CD14-positive monocyte (primary cell): ENCODE data around the gene POLG2. TPM values are rescaled to one million over a fixed set of nuclear protein-coding genes. Genes with fewer than 3 reads are reported as not detected.
A peak's percentile ranks its signal among the peaks of the same experiment; 100 is the strongest.

Experiments used
- DNase-seq, 3 donors: peaks; one replicate each; pipeline ENCODE4 v3.0.0-alpha.2; 2011 to 2022
- H2AFZ ChIP-seq: 2 replicates; pipeline ENCODE4 v1.6.0; 2012; ENCODE audit warnings: mild to moderate bottlenecking, low read depth, low read length, inconsistent platforms; ENCODE audit not compliant: insufficient read depth, poor library complexity, severe bottlenecking
- H3K27ac ChIP-seq, 2 donors: 1 replicate in 1 of 2; 2 replicates in 1 of 2; pipeline ENCODE4 v1.5.1; 2012 to 2013; ENCODE audit warnings: low read length in 2 of 2, control low read depth in 1 of 2, inconsistent platforms in 1 of 2, low read depth in 1 of 2, mild to moderate bottlenecking in 1 of 2
- H3K27me3 ChIP-seq, 2 donors: one replicate each; pipeline versions ENCODE4 v1.6.0 to v1.6.1; 2011 to 2013; ENCODE audit warnings: low read length in 2 of 2; ENCODE audit not compliant: control insufficient read depth in 2 of 2, insufficient read depth in 2 of 2
- H3K36me3 ChIP-seq, 2 donors: replicated peaks in 1 of 2; 1 replicate in 1 of 2; 2 replicates in 1 of 2; pipeline versions ENCODE4 v1.5.1 to v1.6.1; 2012 to 2013; ENCODE audit warnings: low read length in 2 of 2, control low read depth in 1 of 2, inconsistent platforms in 1 of 2, mild to moderate bottlenecking in 1 of 2; ENCODE audit not compliant: insufficient read depth in 2 of 2, control insufficient read depth in 1 of 2
- H3K4me1 ChIP-seq, 2 donors: 1 replicate in 1 of 2; 2 replicates in 1 of 2; pipeline versions ENCODE4 v1.5.1 to v1.6.1; 2012 to 2013; ENCODE audit warnings: low read length in 2 of 2, control low read depth in 1 of 2, inconsistent platforms in 1 of 2, mild to moderate bottlenecking in 1 of 2, moderate library complexity in 1 of 2; ENCODE audit not compliant: insufficient read depth in 2 of 2, control insufficient read depth in 1 of 2
- H3K4me2 ChIP-seq: replicated peaks from 2 replicates; pipeline ENCODE3; 2012; ENCODE audit warnings: low read length, moderate library complexity, mild to moderate bottlenecking; ENCODE audit not compliant: poor library complexity, severe bottlenecking; ENCODE audit errors: extremely low read depth
- H3K4me3 ChIP-seq, 3 experiments: fragments of 200-600 bp in 1 of 3; sonication (generic) in 1 of 3; replicated peaks in 1 of 3; 1 replicate in 2 of 3; 2 replicates in 1 of 3; pipeline ENCODE4 v1.5.1; 2011 to 2013; ENCODE audit warnings: low read length in 3 of 3, mild to moderate bottlenecking in 3 of 3, control low read depth in 2 of 3, low read depth in 2 of 3, inconsistent platforms in 1 of 3, moderate library complexity in 1 of 3
- H3K79me2 ChIP-seq: 2 replicates; pipeline ENCODE4 v1.6.0; 2012; ENCODE audit warnings: mild to moderate bottlenecking, control low read depth, inconsistent platforms, low read length, moderate library complexity; ENCODE audit not compliant: insufficient read depth
- H3K9ac ChIP-seq: 2 replicates; pipeline ENCODE4 v1.6.0; 2017; ENCODE audit warnings: low read length, mild to moderate bottlenecking; ENCODE audit not compliant: insufficient read depth, poor library complexity, severe bottlenecking
- H3K9me3 ChIP-seq, 2 donors: replicated peaks in 1 of 2; 1 replicate in 1 of 2; 2 replicates in 1 of 2; pipeline versions ENCODE4 v1.5.1 to v1.6.1; 2012 to 2013; ENCODE audit warnings: low read length in 2 of 2, control low read depth in 1 of 2; ENCODE audit not compliant: control insufficient read depth in 1 of 2, insufficient read depth in 1 of 2
- H4K20me1 ChIP-seq: 2 replicates; pipeline ENCODE4 v1.6.0; 2012; ENCODE audit warnings: mild to moderate bottlenecking, low read length, control low read depth, moderate library complexity; ENCODE audit not compliant: insufficient read depth
- H3K27ac Mint-ChIP-seq, 7 donors: one replicate each; pipeline ENCODE4 v1.8.0; 2020; ENCODE audit warnings: mild to moderate bottlenecking in 7 of 7, mixed read lengths in 7 of 7, moderate library complexity in 6 of 7, inconsistent platforms in 2 of 7
- H3K27me3 Mint-ChIP-seq, 3 donors: one replicate each; pipeline ENCODE4 v1.8.0; 2021 to 2022; ENCODE audit warnings: low read depth in 3 of 3, mild to moderate bottlenecking in 3 of 3, mixed read lengths in 3 of 3, moderate library complexity in 3 of 3, inconsistent platforms in 1 of 3
- H3K36me3 Mint-ChIP-seq, 2 donors: one replicate each; pipeline ENCODE4 v1.8.0; 2020; ENCODE audit warnings: mixed read lengths in 2 of 2, inconsistent platforms in 1 of 2, mild to moderate bottlenecking in 1 of 2
- H3K4me1 Mint-ChIP-seq: one replicate; pipeline ENCODE4 v1.8.0; 2020; ENCODE audit warnings: mild to moderate bottlenecking, mixed read lengths
- H3K4me3 Mint-ChIP-seq, 2 donors: one replicate each; pipeline ENCODE4 v1.8.0; 2020; ENCODE audit warnings: mild to moderate bottlenecking in 2 of 2, mixed read lengths in 2 of 2, moderate library complexity in 1 of 2
- H3K9me3 Mint-ChIP-seq, 7 donors: one replicate each; pipeline ENCODE4 v1.8.0; 2020 to 2022; ENCODE audit warnings: mixed read lengths in 7 of 7, mild to moderate bottlenecking in 6 of 7, moderate library complexity in 6 of 7, inconsistent platforms in 2 of 7
- CTCF ChIP-seq: fragments of 200-600 bp; IDR thresholded peaks from one replicate; pipeline ENCODE4 v1.8.0; 2022; ENCODE audit warnings: antibody characterized with exemption, mild to moderate bottlenecking
- WGBS: methylation state at CpG from one replicate; pipeline ENCODE4 v1.1.5; 2013; ENCODE audit warnings: missing lambda C conversion rate; ENCODE audit not compliant: insufficient coverage; 5-methylcytosine and 5-hydroxymethylcytosine counted together
- intact Hi-C, 2 donors: fragments of 100-400 bp; cut with micrococcal nuclease; formaldehyde crosslinking; loops; one replicate each; pipeline versions ENCODE4 v1.15.0 to v1.15.1; 2023
- polyA plus RNA-seq, 3 donors: library from polyadenylated mRNA; depleted of rRNA in 1 of 3; unstranded in 2 of 3; stranded (reverse) in 1 of 3; fragments of 300-500 nt in 2 of 3; fragments of >200 nt in 1 of 3; fragmentation: Illumina TruSeq in 2 of 3; gene quantifications; 1 replicate in 2 of 3; 2 replicates in 1 of 3; pipeline ENCODE4 v1.2.3, GENCODE V29; 2012 to 2021

Gene POLG2
- polyA plus RNA-seq, 3 donors: 0.85 to 15.8 (median 1.7) TPM

- no peak for TF ChIP-seq CTCF
- no peaks in the 10 kb centered on the region for H3K27me3 Mint-ChIP-seq
- H3K4me2 ChIP-seq: no peak overlapping the region
- WGBS: 100% methylated on average over 3 of the region's 9 CpGs
- H3K4me1 ChIP-seq: no peaks in the 10 kb centered on the region
- DNase-seq: no peak
- H2AFZ ChIP-seq: no peak overlapping the region
- no peak overlapping the region for H3K9ac ChIP-seq
- intact Hi-C loops: no loop called here
- peaks cover 80 to 97% of the 10 kb centered on the region in 2 donors for H3K36me3 Mint-ChIP-seq
- peaks cover 4% of the 10 kb centered on the region for H4K20me1 ChIP-seq
- H3K79me2 ChIP-seq: no peaks in the 10 kb centered on the region
- no peak overlapping the region for H3K4me3 ChIP-seq
- peak overlapping the region in 3 of 7 donors; percentile 5 to 36 (median 23) for H3K27ac Mint-ChIP-seq
- no peaks in the 10 kb centered on the region for H3K27me3 ChIP-seq
- H3K4me1 Mint-ChIP-seq: no peaks in the 10 kb centered on the region
- peaks cover 76 to 98% of the 10 kb centered on the region in 2 donors for H3K36me3 ChIP-seq
- H3K27ac ChIP-seq: peak overlapping the region in 1 of 2 donors; percentile 41
- H3K9me3 ChIP-seq: no peaks in the 10 kb centered on the region
- H3K4me3 Mint-ChIP-seq: no peak overlapping the region
- no peaks in the 10 kb centered on the region for H3K9me3 Mint-ChIP-seq
Observed at GRCh38 chr17:64466019-64466735, 30.7 kb downstream of the POLG2 start.

- Histone ChIP-seq H3K9me3 (no peaks in the 10 kb centered on the region), H3K4me1 (peaks cover 12 to 19% of the 10 kb centered on the region in 2 donors), H4K20me1 (no peaks in the 10 kb centered on the region), H2AFZ (no peak overlapping the region), H3K27me3 (no peaks in the 10 kb centered on the region), H3K79me2 (peaks cover 30% of the 10 kb centered on the region), H3K4me3 (no peak overlapping the region), H3K36me3 (peaks cover 63 to 92% of the 10 kb centered on the region in 2 donors), H3K9ac (no peak overlapping the region), H3K27ac (no peak overlapping the region), H3K4me2 (no peak overlapping the region)
- Mint-ChIP-seq H3K4me3 (no peak overlapping the region), H3K4me1 (peaks cover 14% of the 10 kb centered on the region), H3K9me3 (peaks cover 0 to 3% (median 0%) of the 10 kb centered on the region in 7 donors), H3K27me3 (no peaks in the 10 kb centered on the region), H3K27ac (no peak overlapping the region), H3K36me3 (peaks cover 68 to 91% of the 10 kb centered on the region in 2 donors)
- intact Hi-C loops: no loop called here
- no peak for TF ChIP-seq CTCF
- no peak for DNase-seq
- WGBS: no CpG with 5 or more reads among the region's 6 CpGs
Observed at GRCh38 chr17:64461788-64462187, 35.1 kb downstream of the POLG2 start.
